PC-9 (cell line): ENCODE measurements around the gene SERPINB11.

Experiments used
- EZH2 ChIP-seq: fragments of 200-600 bp; sonication (generic); IDR thresholded peaks from 2 replicates; pipeline ENCODE4 v1.8.0; 2017; ENCODE audit warnings: antibody characterized with exemption, low read depth
- TF ChIP-seq, protein P1 (sequence below): fragments of 200-600 bp; sonication (generic); conservative IDR thresholded peaks from 2 replicates; pipeline ENCODE4 v1.6.1; 2017; ENCODE audit warnings: mixed run types, antibody characterized with exemption, mild to moderate bottlenecking, moderate library complexity

DNA sequence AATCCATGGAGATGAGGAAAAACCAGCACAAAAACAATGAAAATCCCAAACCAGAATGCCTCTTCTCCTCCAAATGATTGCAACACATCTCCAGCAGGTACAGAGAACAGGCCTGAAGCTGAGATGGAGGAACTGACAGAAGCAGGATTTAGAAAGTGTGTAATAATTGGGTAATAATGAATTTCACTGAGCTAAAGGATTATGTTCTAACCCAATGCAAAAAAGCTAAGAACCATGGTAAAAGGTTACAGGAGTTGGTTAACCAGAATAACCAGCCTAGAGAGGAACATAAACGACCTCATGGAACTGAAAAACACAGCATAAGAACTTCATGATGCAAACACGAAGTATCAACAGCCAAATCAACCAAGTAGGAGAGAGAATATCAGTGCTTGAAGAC, 13.7 kb upstream of the SERPINB11 start:
- TF ChIP-seq, protein P1, sequence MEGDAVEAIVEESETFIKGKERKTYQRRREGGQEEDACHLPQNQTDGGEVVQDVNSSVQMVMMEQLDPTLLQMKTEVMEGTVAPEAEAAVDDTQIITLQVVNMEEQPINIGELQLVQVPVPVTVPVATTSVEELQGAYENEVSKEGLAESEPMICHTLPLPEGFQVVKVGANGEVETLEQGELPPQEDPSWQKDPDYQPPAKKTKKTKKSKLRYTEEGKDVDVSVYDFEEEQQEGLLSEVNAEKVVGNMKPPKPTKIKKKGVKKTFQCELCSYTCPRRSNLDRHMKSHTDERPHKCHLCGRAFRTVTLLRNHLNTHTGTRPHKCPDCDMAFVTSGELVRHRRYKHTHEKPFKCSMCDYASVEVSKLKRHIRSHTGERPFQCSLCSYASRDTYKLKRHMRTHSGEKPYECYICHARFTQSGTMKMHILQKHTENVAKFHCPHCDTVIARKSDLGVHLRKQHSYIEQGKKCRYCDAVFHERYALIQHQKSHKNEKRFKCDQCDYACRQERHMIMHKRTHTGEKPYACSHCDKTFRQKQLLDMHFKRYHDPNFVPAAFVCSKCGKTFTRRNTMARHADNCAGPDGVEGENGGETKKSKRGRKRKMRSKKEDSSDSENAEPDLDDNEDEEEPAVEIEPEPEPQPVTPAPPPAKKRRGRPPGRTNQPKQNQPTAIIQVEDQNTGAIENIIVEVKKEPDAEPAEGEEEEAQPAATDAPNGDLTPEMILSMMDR: no peak
- no peak for TF ChIP-seq EZH2
